ENCODE measurements around the gene DAB1.

The DAB1 gene

GRCh38 chr1:57423656-57424211 is at the start of gene DAB1:
TSS of gene DAB1 (minus strand) at chr1:57424060. CDS start at chr1:57291030, 133,030 bp downstream.
- no peak for DNase-seq

- DNase-seq, result no peak
Measured at GRCh38 chr1:57473448-57473847, 49.6 kb upstream of the DAB1 start.

- DNase-seq, result no peak
Measured at GRCh38 chr1:57471995-57472394, 48.1 kb upstream of the DAB1 start.

- peak; percentile 31 for DNase-seq
Measured at GRCh38 chr1:57470036-57470435, 46.2 kb upstream of the DAB1 start.

GRCh38 chr1:57468641-57469523 is 45.0 kb upstream of the DAB1 start:
- DNase-seq, result no peak

- no peak for DNase-seq
Measured at GRCh38 chr1:57467830-57468229, 44.0 kb upstream of the DAB1 start.

GRCh38 chr1:57464756-57465155 is 40.9 kb upstream of the DAB1 start:
- no peak for DNase-seq

- DNase-seq, result no peak
Measured at GRCh38 chr1:57463343-57463742, 39.5 kb upstream of the DAB1 start.

- DNase-seq, result no peak
Measured at GRCh38 chr1:57461405-57461804, 37.5 kb upstream of the DAB1 start.

GRCh38 chr1:57451516-57451915 is 27.7 kb upstream of the DAB1 start:
- DNase-seq, result no peak

- DNase-seq, result no peak
Measured at GRCh38 chr1:57450981-57451380, 27.1 kb upstream of the DAB1 start.

- DNase-seq, result no peak
Measured at GRCh38 chr1:57447551-57447950, 23.7 kb upstream of the DAB1 start.

GRCh38 chr1:57443004-57443403 is 19.1 kb upstream of the DAB1 start:
- DNase-seq, result no peak

GRCh38 chr1:57440096-57440495 is 16.2 kb upstream of the DAB1 start:
- DNase-seq, result no peak

- DNase-seq, result no peak
Measured at GRCh38 chr1:57431400-57431799, 7.5 kb upstream of the DAB1 start.

- no peak for DNase-seq
Measured at GRCh38 chr1:57424231-57425027, 569 bp upstream of the DAB1 start.

- DNase-seq, result no peak
Measured at GRCh38 chr1:57423135-57423655, 665 bp downstream of the DAB1 start.

GRCh38 chr1:57422271-57423134 is 1.4 kb downstream of the DAB1 start:
- DNase-seq, result no peak

GRCh38 chr1:57421806-57422205 is 2.1 kb downstream of the DAB1 start:
- no peak for DNase-seq

- DNase-seq, result no peak
Measured at GRCh38 chr1:57420981-57421785, 2.7 kb downstream of the DAB1 start.

- no peak for DNase-seq
Measured at GRCh38 chr1:57418971-57419370, 4.9 kb downstream of the DAB1 start.

- no peak for DNase-seq
Measured at GRCh38 chr1:57411262-57411661, 12.6 kb downstream of the DAB1 start.

Measured in amniotic stem cell (primary cell).